Suprapubic skin (tissue), 4 donors: ENCODE measurements around the gene ZCCHC24. TPM values are rescaled to one million over a fixed set of nuclear protein-coding genes. Genes with fewer than 3 reads are reported as not detected.
A peak's percentile ranks its signal among the peaks of the same experiment; 100 is the strongest.
"Not testable (repeated sequence)": the region's sequence is repeated elsewhere in the genome, so short reads cannot be mapped to it uniquely, and the experiment has no call there.

Experiments used
- DNase-seq, 2 donors: peaks; one replicate each; pipeline ENCODE4 v3.0.0-alpha.2; 2019; ENCODE audit warnings: low spot score in 2 of 2
- H3K27ac ChIP-seq: fragments of 200-600 bp; sonication (generic); one replicate; pipeline ENCODE4 v1.5.1; 2019
- H3K27me3 ChIP-seq: fragments of 200-600 bp; sonication (generic); one replicate; pipeline ENCODE4 v1.5.1; 2019
- H3K36me3 ChIP-seq: fragments of 200-600 bp; sonication (generic); one replicate; pipeline ENCODE4 v1.5.1; 2019
- H3K4me1 ChIP-seq: fragments of 200-600 bp; sonication (generic); one replicate; pipeline ENCODE4 v1.5.1; 2019
- H3K4me3 ChIP-seq: fragments of 200-600 bp; sonication (generic); one replicate; pipeline ENCODE4 v1.5.1; 2019; ENCODE audit warnings: mild to moderate bottlenecking
- H3K9me3 ChIP-seq: fragments of 200-600 bp; sonication (generic); one replicate; pipeline ENCODE4 v1.5.1; 2019
- CTCF ChIP-seq, 2 donors: fragments of 200-600 bp in 1 of 2; fragments of 450-650 bp in 1 of 2; sonication (generic) in 1 of 2; IDR thresholded peaks; one replicate each; pipeline ENCODE4 v1.5.1; 2016 to 2019; ENCODE audit warnings: antibody characterized with exemption in 2 of 2, mild to moderate bottlenecking in 1 of 2, moderate library complexity in 1 of 2
- EP300 ChIP-seq: sonication (generic); formaldehyde crosslinking; IDR thresholded peaks from one replicate; pipeline ENCODE4 v1.6.1; 2017; ENCODE audit warnings: antibody characterized with exemption
- POLR2A ChIP-seq, 2 donors: fragments of 450-650 bp; IDR thresholded peaks; one replicate each; pipeline ENCODE4 v1.6.1; 2017; ENCODE audit warnings: antibody characterized with exemption in 2 of 2, mild to moderate bottlenecking in 2 of 2, moderate library complexity in 2 of 2
- POLR2AphosphoS5 ChIP-seq, 3 donors: sonication (generic); formaldehyde crosslinking; IDR thresholded peaks; one replicate each; pipeline ENCODE4 v1.6.1; 2017; ENCODE audit warnings: antibody characterized with exemption in 3 of 3
- WGBS: methylation state at CpG from one replicate; pipeline ENCODE4 v1.1.5; 2018; 5-methylcytosine and 5-hydroxymethylcytosine counted together
- total RNA-seq, 4 donors: library from RNA; depleted of rRNA; stranded (reverse); fragments of >200 nt; gene quantifications; one replicate each; pipeline ENCODE4 v1.1.0, GENCODE V29; 2016

ZCCHC24 gene
- total RNA-seq, 4 donors from 2014 or later, result 8.9 to 17.3 (median 12.8) TPM

GRCh38 chr10:79447911-79448731 lies 2.7 kb upstream of the ZCCHC24 start:
- peak; percentile 58 to 74 for DNase-seq
- Histone ChIP-seq H3K9me3 (no peaks in the 10 kb centered on the region), H3K4me3 (no peak overlapping the region), H3K27ac (no peak overlapping the region), H3K36me3 (no peaks in the 10 kb centered on the region), H3K4me1 (peaks cover 34% of the 10 kb centered on the region), H3K27me3 (no peaks in the 10 kb centered on the region)
- 92% methylated on average over 5 of the region's 5 CpGs for WGBS
- no peak for TF ChIP-seq POLR2AphosphoS5 (IDR thresholded peaks at IDR 0.05)
- no peak for TF ChIP-seq POLR2A (IDR thresholded peaks at IDR 0.05)
- TF ChIP-seq EP300, result no peak
- TF ChIP-seq CTCF (IDR thresholded peaks at IDR 0.05), result no peak

- H3K4me3 ChIP-seq, H3K36me3 ChIP-seq, H3K9me3 ChIP-seq, DNase-seq, H3K27me3 ChIP-seq, H3K27ac ChIP-seq: not testable (repeated sequence)
- H3K4me1 ChIP-seq, result peaks cover 41% of the 10 kb centered on the region
- 91% methylated on average over 6 of the region's 6 CpGs for WGBS
Measured at GRCh38 chr10:79447249-79447648, 1.8 kb upstream of the ZCCHC24 start.

GRCh38 chr10:79446758-79447084 lies 1.3 kb upstream of the ZCCHC24 start:
- Histone ChIP-seq H3K4me3 (peak overlapping the region; percentile 93), H3K9me3 (no peaks in the 10 kb centered on the region), H3K27me3 (no peaks in the 10 kb centered on the region), H3K4me1 (peaks cover 47% of the 10 kb centered on the region), H3K36me3 (no peaks in the 10 kb centered on the region), H3K27ac (peak overlapping the region; percentile 95)
- no peak for TF ChIP-seq POLR2AphosphoS5 (IDR thresholded peaks at IDR 0.05)
- TF ChIP-seq CTCF (IDR thresholded peaks at IDR 0.05), result no peak
- no peak for TF ChIP-seq POLR2A (IDR thresholded peaks at IDR 0.05)
- TF ChIP-seq EP300, result no peak
- DNase-seq, result peak in 1 of 2 donors; percentile 87
- WGBS, result 38% methylated on average over 12 of the region's 16 CpGs

- H3K27ac ChIP-seq, result peak overlapping the region; percentile 95
- no peaks in the 10 kb centered on the region for H3K36me3 ChIP-seq
- no peaks in the 10 kb centered on the region for H3K27me3 ChIP-seq
- 3% methylated on average over 35 of the region's 43 CpGs for WGBS
- peak overlapping the region; percentile 93 for H3K4me3 ChIP-seq
- H3K9me3 ChIP-seq, result no peaks in the 10 kb centered on the region
- TF ChIP-seq EP300 (no peak), CTCF (IDR thresholded peaks at IDR 0.05) (no peak), POLR2A (IDR thresholded peaks at IDR 0.05) (peak in 1 of 2 donors; percentile 1), POLR2AphosphoS5 (IDR thresholded peaks at IDR 0.05) (no peak)
- H3K4me1 ChIP-seq, result peaks cover 52% of the 10 kb centered on the region
- DNase-seq, result peak in 1 of 2 donors; percentile 89
Measured at GRCh38 chr10:79445977-79446757, 743 bp upstream of the ZCCHC24 start.

- TF ChIP-seq EP300 (no peak), POLR2A (IDR thresholded peaks at IDR 0.05) (no peak), POLR2AphosphoS5 (IDR thresholded peaks at IDR 0.05) (no peak), CTCF (IDR thresholded peaks at IDR 0.05) (no peak)
- 0% methylated on average over 9 of the region's 44 CpGs for WGBS
- Histone ChIP-seq H3K36me3 (no peaks in the 10 kb centered on the region), H3K4me1 (peaks cover 57% of the 10 kb centered on the region), H3K4me3 (peak overlapping the region; percentile 93), H3K27ac (peak overlapping the region; percentile 95), H3K27me3 (no peaks in the 10 kb centered on the region), H3K9me3 (no peaks in the 10 kb centered on the region)
- peak; percentile 82 to 89 for DNase-seq
Measured at GRCh38 chr10:79444199-79445119, 965 bp downstream of the ZCCHC24 start.
